ENCODE measurements around the gene UNC5B.

UNC5B gene

GRCh38 chr10:71254834-71255549 lies 42.6 kb downstream of the UNC5B start:
- no peak overlapping the region for H3K4me3 ChIP-seq (ENCODE audit: low read depth, low read length)
- no peak for TF ChIP-seq CTCF (IDR thresholded peaks at IDR 0.05; ENCODE audit: low read depth, low read length, missing control alignments)
- no peak for DNase-seq (ENCODE audit: low read depth)

GRCh38 chr10:71255550-71255807 lies 43.1 kb downstream of the UNC5B start:
- DNase-seq (ENCODE audit: low read depth): no peak
- H3K4me3 ChIP-seq (ENCODE audit: low read depth, low read length): no peak overlapping the region
- TF ChIP-seq CTCF (IDR thresholded peaks at IDR 0.05; ENCODE audit: low read depth, low read length, missing control alignments): no peak

- DNase-seq (ENCODE audit: low read depth): no peak
- TF ChIP-seq CTCF (IDR thresholded peaks at IDR 0.05; ENCODE audit: low read depth, low read length, missing control alignments): no peak
- H3K4me3 ChIP-seq (ENCODE audit: low read depth, low read length): no peak overlapping the region
Measured at GRCh38 chr10:71255808-71256660, 43.7 kb downstream of the UNC5B start.

GRCh38 chr10:71256661-71257318 lies 44.4 kb downstream of the UNC5B start:
- DNase-seq (ENCODE audit: low read depth): no peak
- H3K4me3 ChIP-seq (ENCODE audit: low read depth, low read length): no peak overlapping the region
- TF ChIP-seq CTCF (IDR thresholded peaks at IDR 0.05; ENCODE audit: low read depth, low read length, missing control alignments): no peak

GRCh38 chr10:71257319-71257997 lies 45.1 kb downstream of the UNC5B start:
- DNase-seq (ENCODE audit: low read depth): no peak

GRCh38 chr10:71258046-71258445 lies 45.7 kb downstream of the UNC5B start:
- H3K4me3 ChIP-seq (ENCODE audit: low read depth, low read length): no peak overlapping the region
- DNase-seq (ENCODE audit: low read depth): no peak
- no peak for TF ChIP-seq CTCF (IDR thresholded peaks at IDR 0.05; ENCODE audit: low read depth, low read length, missing control alignments)

More at GRCh38 chr10:71257319-71257997, 45.1 kb downstream of the UNC5B start:
- H3K4me3 ChIP-seq (ENCODE audit: low read depth, low read length): no peak overlapping the region
- TF ChIP-seq CTCF (IDR thresholded peaks at IDR 0.05; ENCODE audit: low read depth, low read length, missing control alignments): no peak
